Stimulated activated CD8-positive, alpha-beta memory T cell treated with anti-CD3 and anti-CD28 coated beads, Interleukin-15, amount 100 ng/mL, for 48 hours (primary cell): ENCODE measurements around the gene PUM1.
"Not testable (repeated sequence)": the region's sequence is repeated elsewhere in the genome, so short reads cannot be mapped to it uniquely, and the experiment has no call there.

ENCODE experiments used
- DNase-seq, 2 donors: peaks; one replicate each; pipeline ENCODE4 v3.0.0-alpha.2; 2020; ENCODE audit warnings: low read depth in 2 of 2

The PUM1 gene

GRCh38 chr1:31065310-31066217, at the start of gene PUM1:
PUM1 (minus strand) TSS chr1:31065717; CDS start chr1:31059566, 6,151 bp downstream.
- peak; percentile 99 for DNase-seq

- no peak for DNase-seq
Measured at GRCh38 chr1:31112266-31112935, 46.9 kb upstream of the PUM1 start.

GRCh38 chr1:31111290-31111951, 45.9 kb upstream of the PUM1 start:
- no peak for DNase-seq

GRCh38 chr1:31110846-31111245, 45.3 kb upstream of the PUM1 start:
- no peak for DNase-seq

- DNase-seq: no peak
Measured at GRCh38 chr1:31108861-31109260, 43.3 kb upstream of the PUM1 start.

GRCh38 chr1:31105646-31106045, 40.1 kb upstream of the PUM1 start:
- DNase-seq: peak in 1 of 2 donors; percentile 2

GRCh38 chr1:31102501-31102950, 37.0 kb upstream of the PUM1 start:
- DNase-seq: no peak

GRCh38 chr1:31101147-31101502, 35.6 kb upstream of the PUM1 start:
- DNase-seq: no peak

- no peak for DNase-seq
Measured at GRCh38 chr1:31099293-31100032, 33.9 kb upstream of the PUM1 start.

GRCh38 chr1:31095985-31096384, 30.5 kb upstream of the PUM1 start:
- DNase-seq: no peak

GRCh38 chr1:31095298-31095981, 29.9 kb upstream of the PUM1 start:
- no peak for DNase-seq

GRCh38 chr1:31088081-31088480, 22.6 kb upstream of the PUM1 start:
- DNase-seq: not testable (repeated sequence)

- no peak for DNase-seq
Measured at GRCh38 chr1:31084782-31085569, 19.5 kb upstream of the PUM1 start.

- no peak for DNase-seq
Measured at GRCh38 chr1:31082385-31082784, 16.9 kb upstream of the PUM1 start.

- DNase-seq: no peak
Measured at GRCh38 chr1:31073044-31073443, 7.5 kb upstream of the PUM1 start.

- DNase-seq: no peak
Measured at GRCh38 chr1:31072304-31072746, 6.8 kb upstream of the PUM1 start.

- no peak for DNase-seq
Measured at GRCh38 chr1:31069392-31069791, 3.9 kb upstream of the PUM1 start.

GRCh38 chr1:31064718-31065309, 703 bp downstream of the PUM1 start:
- no peak for DNase-seq

- no peak for DNase-seq
Measured at GRCh38 chr1:31064111-31064717, 1.3 kb downstream of the PUM1 start.
